HepG2 (cell line): ENCODE data around the gene STYX. TPM values are rescaled to one million over a fixed set of nuclear protein-coding genes. Genes with fewer than 3 reads are reported as not detected.

ENCODE experiments used
- ATF7 ChIP-seq, 2 experiments: fragments of 450-650 bp in 1 of 2; sonication (generic) in 1 of 2; formaldehyde crosslinking in 1 of 2; IDR thresholded peaks; 2 replicates each; pipeline versions ENCODE4 v1.4.0 to v1.6.1; 2016 to 2020; ENCODE audit warnings: antibody characterized with exemption in 1 of 2, mild to moderate bottlenecking in 1 of 2, missing genetic modification reagents in 1 of 2
- CCDC6 ChIP-seq: sonication (generic); formaldehyde crosslinking; IDR thresholded peaks from 2 replicates; pipeline ENCODE4 v1.8.1; 2022; ENCODE audit warnings: mild to moderate bottlenecking, missing genetic modification reagents, moderate library complexity
- KDM1A ChIP-seq: IDR thresholded peaks from 2 replicates; pipeline ENCODE4 v1.6.1; 2016; ENCODE audit warnings: missing compliant biosample characterization
- TERF1 ChIP-seq: sonication (generic); formaldehyde crosslinking; IDR thresholded peaks from 2 replicates; pipeline ENCODE4 v1.8.0; 2022; ENCODE audit warnings: mild to moderate bottlenecking, missing genetic modification reagents, moderate library complexity
- ZFX ChIP-seq: sonication (generic); formaldehyde crosslinking; IDR thresholded peaks from 2 replicates; pipeline ENCODE4 v1.4.0; 2020; ENCODE audit warnings: mild to moderate bottlenecking, low read depth, missing genetic modification reagents, moderate library complexity
- ZNF746 ChIP-seq: sonication (generic); formaldehyde crosslinking; IDR thresholded peaks from 2 replicates; pipeline ENCODE4 v1.8.0; 2022; ENCODE audit warnings: mild to moderate bottlenecking, missing genetic modification reagents
- polyA plus RNA-seq, 8 experiments: library from polyadenylated mRNA; depleted of rRNA in 3 of 8; stranded (reverse) in 7 of 8; unstranded in 1 of 8; fragments of >200 nt; fragmentation: Illumina TruSeq in 4 of 8; extraction: Trizol in 4 of 8; gene quantifications; 2 replicates each; pipeline versions ENCODE4 v1.2.1 to v1.2.3, GENCODE V29; 2011 to 2016; ENCODE audit warnings: low read depth in 4 of 8, missing spikeins in 1 of 8, mixed read lengths in 1 of 8; ENCODE audit not compliant: insufficient read depth in 1 of 8
- total RNA-seq, 5 experiments: library from RNA; depleted of rRNA; stranded (reverse); fragments of >200 nt; fragmentation: Illumina TruSeq; extraction: Trizol; gene quantifications; 2 replicates each; pipeline ENCODE4 v1.2.3, GENCODE V29; 2016; ENCODE audit warnings: low read depth in 1 of 5
- TF ChIP-seq, protein P1 (sequence below): sonication (generic); formaldehyde crosslinking; conservative IDR thresholded peaks from 2 replicates; pipeline ENCODE4 v1.8.1; 2023; ENCODE audit warnings: missing genetic modification reagents
- TF ChIP-seq, protein P2 (sequence below): sonication (generic); formaldehyde crosslinking; IDR thresholded peaks from 2 replicates; pipeline ENCODE4 v1.5.0; 2020; ENCODE audit warnings: mild to moderate bottlenecking, missing genetic modification reagents, borderline replicate concordance
- TF ChIP-seq, protein P3 (sequence below): sonication (generic); formaldehyde crosslinking; IDR thresholded peaks from 2 replicates; pipeline ENCODE4 v1.5.0; 2020; ENCODE audit warnings: mild to moderate bottlenecking, missing genetic modification reagents
- TF ChIP-seq, protein P4 (sequence below): IDR thresholded peaks from 2 replicates; pipeline ENCODE4 v1.6.1; 2016; ENCODE audit warnings: mild to moderate bottlenecking, missing biosample characterization, missing genetic modification reagents
- TF ChIP-seq, protein P5 (sequence below): sonication (generic); formaldehyde crosslinking; IDR thresholded peaks from 2 replicates; pipeline ENCODE4 v1.4.0; 2020; ENCODE audit warnings: mild to moderate bottlenecking, missing genetic modification reagents

The STYX gene
- total and polyA plus RNA-seq, 2 of the 13 experiments (the other 11 are each of a cell fraction or from before 2014, with no cell fraction given) = 6.6 to 10.9 TPM

- TF ChIP-seq, protein P1, sequence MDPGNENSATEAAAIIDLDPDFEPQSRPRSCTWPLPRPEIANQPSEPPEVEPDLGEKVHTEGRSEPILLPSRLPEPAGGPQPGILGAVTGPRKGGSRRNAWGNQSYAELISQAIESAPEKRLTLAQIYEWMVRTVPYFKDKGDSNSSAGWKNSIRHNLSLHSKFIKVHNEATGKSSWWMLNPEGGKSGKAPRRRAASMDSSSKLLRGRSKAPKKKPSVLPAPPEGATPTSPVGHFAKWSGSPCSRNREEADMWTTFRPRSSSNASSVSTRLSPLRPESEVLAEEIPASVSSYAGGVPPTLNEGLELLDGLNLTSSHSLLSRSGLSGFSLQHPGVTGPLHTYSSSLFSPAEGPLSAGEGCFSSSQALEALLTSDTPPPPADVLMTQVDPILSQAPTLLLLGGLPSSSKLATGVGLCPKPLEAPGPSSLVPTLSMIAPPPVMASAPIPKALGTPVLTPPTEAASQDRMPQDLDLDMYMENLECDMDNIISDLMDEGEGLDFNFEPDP (CRISPR knock-in tag) = no peak
- TF ChIP-seq, protein P2, sequence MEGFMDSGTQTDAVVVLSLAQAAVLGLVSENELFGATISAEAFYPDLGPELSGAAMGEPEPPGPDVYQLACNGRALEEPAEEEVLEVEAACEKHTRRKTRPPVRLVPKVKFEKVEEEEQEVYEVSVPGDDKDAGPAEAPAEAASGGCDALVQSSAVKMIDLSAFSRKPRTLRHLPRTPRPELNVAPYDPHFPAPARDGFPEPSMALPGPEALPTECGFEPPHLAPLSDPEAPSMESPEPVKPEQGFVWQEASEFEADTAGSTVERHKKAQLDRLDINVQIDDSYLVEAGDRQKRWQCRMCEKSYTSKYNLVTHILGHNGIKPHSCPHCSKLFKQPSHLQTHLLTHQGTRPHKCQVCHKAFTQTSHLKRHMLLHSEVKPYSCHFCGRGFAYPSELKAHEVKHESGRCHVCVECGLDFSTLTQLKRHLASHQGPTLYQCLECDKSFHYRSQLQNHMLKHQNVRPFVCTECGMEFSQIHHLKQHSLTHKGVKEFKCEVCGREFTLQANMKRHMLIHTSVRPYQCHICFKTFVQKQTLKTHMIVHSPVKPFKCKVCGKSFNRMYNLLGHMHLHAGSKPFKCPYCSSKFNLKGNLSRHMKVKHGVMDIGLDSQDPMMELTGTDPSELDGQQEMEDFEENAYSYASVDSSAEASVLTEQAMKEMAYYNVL (CRISPR knock-in tag) = peak; percentile 63; the same call in 1 of the 2 replicates
- TF ChIP-seq ATF7 (IDR thresholded peaks at IDR 0.05) (no peak), ATF7 (CRISPR knock-in tag; IDR thresholded peaks at IDR 0.05) (no peak), KDM1A (CRISPR knock-in tag) (0 out of 2 replicates have a peak, but pooled peaks have one; percentile 10), ZFX (CRISPR knock-in tag) (no peak), ZNF746 (CRISPR knock-in tag) (no peak), TERF1 (CRISPR knock-in tag) (no peak), CCDC6 (CRISPR knock-in tag) (no peak)
- TF ChIP-seq, protein P3, sequence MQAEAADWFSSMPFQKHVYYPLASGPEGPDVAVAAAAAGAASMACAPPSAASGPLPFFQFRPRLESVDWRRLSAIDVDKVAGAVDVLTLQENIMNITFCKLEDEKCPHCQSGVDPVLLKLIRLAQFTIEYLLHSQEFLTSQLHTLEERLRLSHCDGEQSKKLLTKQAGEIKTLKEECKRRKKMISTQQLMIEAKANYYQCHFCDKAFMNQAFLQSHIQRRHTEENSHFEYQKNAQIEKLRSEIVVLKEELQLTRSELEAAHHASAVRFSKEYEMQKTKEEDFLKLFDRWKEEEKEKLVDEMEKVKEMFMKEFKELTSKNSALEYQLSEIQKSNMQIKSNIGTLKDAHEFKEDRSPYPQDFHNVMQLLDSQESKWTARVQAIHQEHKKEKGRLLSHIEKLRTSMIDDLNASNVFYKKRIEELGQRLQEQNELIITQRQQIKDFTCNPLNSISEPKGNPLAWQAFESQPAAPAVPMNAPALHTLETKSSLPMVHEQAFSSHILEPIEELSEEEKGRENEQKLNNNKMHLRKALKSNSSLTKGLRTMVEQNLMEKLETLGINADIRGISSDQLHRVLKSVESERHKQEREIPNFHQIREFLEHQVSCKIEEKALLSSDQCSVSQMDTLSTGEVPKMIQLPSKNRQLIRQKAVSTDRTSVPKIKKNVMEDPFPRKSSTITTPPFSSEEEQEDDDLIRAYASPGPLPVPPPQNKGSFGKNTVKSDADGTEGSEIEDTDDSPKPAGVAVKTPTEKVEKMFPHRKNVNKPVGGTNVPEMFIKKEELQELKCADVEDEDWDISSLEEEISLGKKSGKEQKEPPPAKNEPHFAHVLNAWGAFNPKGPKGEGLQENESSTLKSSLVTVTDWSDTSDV (CRISPR knock-in tag) = no peak
- TF ChIP-seq, protein P4, sequence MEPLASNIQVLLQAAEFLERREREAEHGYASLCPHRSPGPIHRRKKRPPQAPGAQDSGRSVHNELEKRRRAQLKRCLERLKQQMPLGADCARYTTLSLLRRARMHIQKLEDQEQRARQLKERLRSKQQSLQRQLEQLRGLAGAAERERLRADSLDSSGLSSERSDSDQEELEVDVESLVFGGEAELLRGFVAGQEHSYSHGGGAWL = no peak
- TF ChIP-seq, protein P5, sequence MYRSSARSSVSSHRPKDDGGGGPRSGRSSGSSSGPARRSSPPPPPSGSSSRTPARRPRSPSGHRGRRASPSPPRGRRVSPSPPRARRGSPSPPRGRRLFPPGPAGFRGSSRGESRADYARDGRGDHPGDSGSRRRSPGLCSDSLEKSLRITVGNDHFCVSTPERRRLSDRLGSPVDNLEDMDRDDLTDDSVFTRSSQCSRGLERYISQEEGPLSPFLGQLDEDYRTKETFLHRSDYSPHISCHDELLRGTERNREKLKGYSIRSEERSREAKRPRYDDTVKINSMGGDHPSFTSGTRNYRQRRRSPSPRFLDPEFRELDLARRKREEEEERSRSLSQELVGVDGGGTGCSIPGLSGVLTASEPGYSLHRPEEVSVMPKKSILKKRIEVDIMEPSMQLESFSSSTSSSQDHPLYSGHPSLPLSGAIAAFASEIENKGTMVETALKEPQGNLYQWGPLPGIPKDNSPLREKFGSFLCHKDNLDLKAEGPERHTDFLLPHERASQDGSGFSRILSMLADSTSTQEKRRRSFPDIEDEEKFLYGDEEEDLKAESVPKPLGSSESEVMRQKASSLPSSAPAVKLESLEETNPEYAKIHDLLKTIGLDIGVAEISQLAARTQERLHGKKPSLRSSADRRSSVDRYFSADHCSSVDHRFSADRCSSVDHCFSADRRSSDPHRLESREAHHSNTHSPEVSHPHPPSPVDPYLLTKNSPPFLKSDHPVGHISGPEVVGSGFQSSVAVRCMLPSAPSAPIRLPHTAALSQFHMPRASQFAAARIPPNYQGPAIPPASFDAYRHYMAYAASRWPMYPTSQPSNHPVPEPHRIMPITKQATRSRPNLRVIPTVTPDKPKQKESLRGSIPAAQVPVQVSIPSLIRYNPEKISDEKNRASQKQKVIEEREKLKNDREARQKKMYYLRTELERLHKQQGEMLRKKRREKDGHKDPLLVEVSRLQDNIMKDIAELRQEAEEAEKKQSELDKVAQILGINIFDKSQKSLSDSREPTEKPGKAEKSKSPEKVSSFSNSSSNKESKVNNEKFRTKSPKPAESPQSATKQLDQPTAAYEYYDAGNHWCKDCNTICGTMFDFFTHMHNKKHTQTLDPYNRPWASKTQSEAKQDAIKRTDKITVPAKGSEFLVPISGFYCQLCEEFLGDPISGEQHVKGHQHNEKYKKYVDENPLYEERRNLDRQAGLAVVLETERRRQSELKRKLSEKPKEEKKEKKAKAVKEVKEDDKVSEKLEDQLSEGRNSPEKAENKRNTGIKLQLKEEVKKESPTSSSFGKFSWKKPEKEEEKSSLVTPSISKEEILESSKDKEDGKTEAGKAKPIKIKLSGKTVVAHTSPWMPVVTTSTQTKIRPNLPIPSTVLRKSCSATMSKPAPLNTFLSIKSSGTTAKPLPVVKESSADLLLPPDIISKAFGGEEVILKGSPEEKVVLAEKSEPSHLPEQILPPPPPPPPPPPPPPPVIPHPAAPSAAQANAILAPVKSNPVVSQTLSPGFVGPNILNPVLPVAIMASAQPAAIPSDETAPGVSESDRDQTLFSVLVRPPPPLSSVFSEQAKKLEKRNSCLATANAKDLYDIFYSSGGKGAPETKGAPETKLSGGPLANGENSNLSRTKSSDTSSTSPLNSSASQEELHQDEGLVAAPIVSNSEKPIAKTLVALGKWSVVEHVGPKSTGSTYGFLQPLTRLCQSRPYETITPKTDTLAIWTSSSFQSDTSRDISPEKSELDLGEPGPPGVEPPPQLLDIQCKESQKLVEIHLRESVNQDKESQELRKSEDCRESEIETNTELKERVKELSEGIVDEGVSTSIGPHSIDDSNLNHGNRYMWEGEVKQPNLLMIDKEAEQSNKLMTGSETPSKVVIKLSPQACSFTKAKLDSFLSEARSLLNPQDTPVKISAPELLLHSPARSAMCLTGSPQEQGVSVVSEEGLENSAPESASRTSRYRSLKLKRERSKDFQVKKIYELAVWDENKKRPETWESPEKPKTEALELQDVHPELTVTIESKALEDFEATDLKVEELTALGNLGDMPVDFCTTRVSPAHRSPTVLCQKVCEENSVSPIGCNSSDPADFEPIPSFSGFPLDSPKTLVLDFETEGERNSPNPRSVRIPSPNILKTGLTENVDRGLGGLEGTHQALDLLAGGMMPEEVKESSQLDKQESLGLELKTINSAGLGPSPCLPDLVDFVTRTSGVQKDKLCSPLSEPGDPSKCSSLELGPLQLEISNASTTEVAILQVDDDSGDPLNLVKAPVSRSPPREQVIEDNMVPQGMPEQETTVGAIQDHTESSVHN (CRISPR knock-in tag) = no peak
Measured at GRCh38 chr14:52790756-52791222, 60.8 kb downstream of the STYX start (continued).
